Activated naive CD8-positive, alpha-beta T cell treated with anti-CD3 and anti-CD28 coated beads for 36 hours (primary cell): Measurements from ENCODE around the gene HS3ST3A1. TPM values are rescaled to one million over a fixed set of nuclear protein-coding genes. Genes with fewer than 3 reads are reported as not detected.
"Not testable (repeated sequence)": the region's sequence is repeated elsewhere in the genome, so short reads cannot be mapped to it uniquely, and the experiment has no call there.

Experiments
- DNase-seq: peaks from one replicate; pipeline ENCODE4 v3.0.0; 2021
- H3K27ac Mint-ChIP-seq: one replicate; pipeline ENCODE4 v1.8.0; 2022; ENCODE audit warnings: mild to moderate bottlenecking, moderate library complexity, mixed read lengths
- H3K27me3 Mint-ChIP-seq: one replicate; pipeline ENCODE4 v1.8.0; 2022; ENCODE audit warnings: mild to moderate bottlenecking, mixed read lengths
- H3K36me3 Mint-ChIP-seq: one replicate; pipeline ENCODE4 v1.8.0; 2021; ENCODE audit warnings: mild to moderate bottlenecking, mixed read lengths
- H3K4me1 Mint-ChIP-seq: one replicate; pipeline ENCODE4 v1.8.0; 2021; ENCODE audit warnings: mixed read lengths
- H3K4me3 Mint-ChIP-seq: one replicate; pipeline ENCODE4 v1.8.0; 2022; ENCODE audit warnings: mild to moderate bottlenecking, moderate library complexity, mixed read lengths
- H3K9me3 Mint-ChIP-seq: one replicate; pipeline ENCODE4 v1.8.0; 2022; ENCODE audit warnings: mixed read lengths
- total RNA-seq, 2 experiments: library from RNA; stranded (reverse); gene quantifications; one replicate each; pipeline ENCODE4 v1.2.3, GENCODE V29; 2021

The HS3ST3A1 gene
- total RNA-seq, 2 experiments from 2014 or later, result 0.12 to 0.16 TPM

- Mint-ChIP-seq H3K27me3 (peaks cover 24% of the 10 kb centered on the region), H3K4me1 (peaks cover 4% of the 10 kb centered on the region), H3K9me3 (no peaks in the 10 kb centered on the region), H3K4me3 (no peak overlapping the region), H3K36me3 (no peaks in the 10 kb centered on the region), H3K27ac (no peak overlapping the region)
- no peak for DNase-seq
Measured at GRCh38 chr17:13513039-13513405, 88.7 kb downstream of the HS3ST3A1 start.

GRCh38 chr17:13510062-13510461 is 91.7 kb downstream of the HS3ST3A1 start:
- no peak for DNase-seq
- H3K27me3 Mint-ChIP-seq, result peaks cover 24% of the 10 kb centered on the region
- H3K4me1 Mint-ChIP-seq, result peaks cover 4% of the 10 kb centered on the region
- no peaks in the 10 kb centered on the region for H3K9me3 Mint-ChIP-seq
- H3K27ac Mint-ChIP-seq, result no peak overlapping the region
- H3K4me3 Mint-ChIP-seq, result no peak overlapping the region
- H3K36me3 Mint-ChIP-seq, result no peaks in the 10 kb centered on the region

- Mint-ChIP-seq H3K27me3 (peaks cover 24% of the 10 kb centered on the region), H3K4me1 (peaks cover 4% of the 10 kb centered on the region), H3K9me3 (no peaks in the 10 kb centered on the region), H3K27ac (no peak overlapping the region), H3K36me3 (no peaks in the 10 kb centered on the region), H3K4me3 (no peak overlapping the region)
- DNase-seq, result no peak
Measured at GRCh38 chr17:13509527-13509926, 92.2 kb downstream of the HS3ST3A1 start.

GRCh38 chr17:13508896-13509295 is 92.8 kb downstream of the HS3ST3A1 start:
- Mint-ChIP-seq H3K4me1 (peaks cover 4% of the 10 kb centered on the region), H3K36me3 (no peaks in the 10 kb centered on the region), H3K9me3 (no peaks in the 10 kb centered on the region), H3K4me3 (no peak overlapping the region), H3K27ac (no peak overlapping the region), H3K27me3 (peaks cover 24% of the 10 kb centered on the region)
- DNase-seq, result no peak

- Mint-ChIP-seq H3K4me1 (no peaks in the 10 kb centered on the region), H3K36me3 (no peaks in the 10 kb centered on the region), H3K27ac (no peak overlapping the region), H3K27me3 (peaks cover 13% of the 10 kb centered on the region), H3K4me3 (no peak overlapping the region), H3K9me3 (no peaks in the 10 kb centered on the region)
- DNase-seq, result no peak
Measured at GRCh38 chr17:13503526-13503925, 98.2 kb downstream of the HS3ST3A1 start.

- no peak overlapping the region for H3K27ac Mint-ChIP-seq
- no peaks in the 10 kb centered on the region for H3K9me3 Mint-ChIP-seq
- H3K4me3 Mint-ChIP-seq, result no peak overlapping the region
- H3K36me3 Mint-ChIP-seq, result no peaks in the 10 kb centered on the region
- peaks cover 13% of the 10 kb centered on the region for H3K27me3 Mint-ChIP-seq
- DNase-seq, result no peak
- H3K4me1 Mint-ChIP-seq, result no peaks in the 10 kb centered on the region
Measured at GRCh38 chr17:13502263-13502662, 99.5 kb downstream of the HS3ST3A1 start.

GRCh38 chr17:13500947-13501346 is 100.8 kb downstream of the HS3ST3A1 start:
- DNase-seq, result no peak
- H3K9me3 Mint-ChIP-seq, result no peaks in the 10 kb centered on the region
- no peaks in the 10 kb centered on the region for H3K4me1 Mint-ChIP-seq
- H3K36me3 Mint-ChIP-seq, result no peaks in the 10 kb centered on the region
- H3K27ac Mint-ChIP-seq, result no peak overlapping the region
- peaks cover 13% of the 10 kb centered on the region for H3K27me3 Mint-ChIP-seq
- no peak overlapping the region for H3K4me3 Mint-ChIP-seq

GRCh38 chr17:13498184-13498583 is 103.5 kb downstream of the HS3ST3A1 start:
- no peaks in the 10 kb centered on the region for H3K36me3 Mint-ChIP-seq
- H3K27me3 Mint-ChIP-seq, result peaks cover 13% of the 10 kb centered on the region
- no peak overlapping the region for H3K27ac Mint-ChIP-seq
- DNase-seq, result no peak
- H3K9me3 Mint-ChIP-seq, result no peaks in the 10 kb centered on the region
- H3K4me1 Mint-ChIP-seq, result no peaks in the 10 kb centered on the region
- H3K4me3 Mint-ChIP-seq, result no peak overlapping the region

- H3K36me3 Mint-ChIP-seq, H3K4me3 Mint-ChIP-seq, H3K4me1 Mint-ChIP-seq, DNase-seq, H3K27ac Mint-ChIP-seq, H3K9me3 Mint-ChIP-seq: not testable (repeated sequence)
- peaks cover 20% of the 10 kb centered on the region for H3K27me3 Mint-ChIP-seq
Measured at GRCh38 chr17:13496553-13497056, 105.1 kb downstream of the HS3ST3A1 start.

- Mint-ChIP-seq H3K4me1 (no peaks in the 10 kb centered on the region), H3K36me3 (no peaks in the 10 kb centered on the region), H3K4me3 (no peak overlapping the region), H3K27me3 (peaks cover 14% of the 10 kb centered on the region), H3K27ac (no peak overlapping the region), H3K9me3 (no peaks in the 10 kb centered on the region)
- DNase-seq, result no peak
Measured at GRCh38 chr17:13495423-13495822, 106.3 kb downstream of the HS3ST3A1 start.

GRCh38 chr17:13492737-13493122 is 109.0 kb downstream of the HS3ST3A1 start:
- H3K9me3 Mint-ChIP-seq, result no peaks in the 10 kb centered on the region
- H3K36me3 Mint-ChIP-seq, result no peaks in the 10 kb centered on the region
- no peaks in the 10 kb centered on the region for H3K4me1 Mint-ChIP-seq
- no peak overlapping the region for H3K4me3 Mint-ChIP-seq
- DNase-seq, result no peak
- peaks cover 13% of the 10 kb centered on the region for H3K27me3 Mint-ChIP-seq
- H3K27ac Mint-ChIP-seq, result no peak overlapping the region

GRCh38 chr17:13491916-13492736 is 109.6 kb downstream of the HS3ST3A1 start:
- Mint-ChIP-seq H3K27ac (no peak overlapping the region), H3K27me3 (peaks cover 13% of the 10 kb centered on the region), H3K4me3 (no peak overlapping the region), H3K36me3 (no peaks in the 10 kb centered on the region), H3K9me3 (no peaks in the 10 kb centered on the region), H3K4me1 (no peaks in the 10 kb centered on the region)
- no peak for DNase-seq

- Mint-ChIP-seq H3K27me3 (peaks cover 16% of the 10 kb centered on the region), H3K4me1 (no peaks in the 10 kb centered on the region), H3K9me3 (no peaks in the 10 kb centered on the region), H3K4me3 (no peak overlapping the region), H3K36me3 (no peaks in the 10 kb centered on the region), H3K27ac (no peak overlapping the region)
- DNase-seq, result no peak
Measured at GRCh38 chr17:13491491-13491890, 110.2 kb downstream of the HS3ST3A1 start.

GRCh38 chr17:13490906-13491482 is 110.7 kb downstream of the HS3ST3A1 start:
- Mint-ChIP-seq H3K4me3 (no peak overlapping the region), H3K9me3 (no peaks in the 10 kb centered on the region), H3K27me3 (peaks cover 16% of the 10 kb centered on the region), H3K36me3 (no peaks in the 10 kb centered on the region), H3K4me1 (no peaks in the 10 kb centered on the region), H3K27ac (no peak overlapping the region)
- no peak for DNase-seq

GRCh38 chr17:13490427-13490826 is 111.3 kb downstream of the HS3ST3A1 start:
- Mint-ChIP-seq H3K27ac (no peak overlapping the region), H3K9me3 (no peaks in the 10 kb centered on the region), H3K4me3 (no peak overlapping the region), H3K27me3 (peaks cover 17% of the 10 kb centered on the region), H3K4me1 (no peaks in the 10 kb centered on the region), H3K36me3 (no peaks in the 10 kb centered on the region)
- DNase-seq, result no peak

GRCh38 chr17:13485327-13485726 is 116.4 kb downstream of the HS3ST3A1 start:
- H3K36me3 Mint-ChIP-seq, result no peaks in the 10 kb centered on the region
- no peak overlapping the region for H3K4me3 Mint-ChIP-seq
- peaks cover 13% of the 10 kb centered on the region for H3K9me3 Mint-ChIP-seq
- no peak for DNase-seq
- H3K27me3 Mint-ChIP-seq, result peaks cover 13% of the 10 kb centered on the region
- H3K4me1 Mint-ChIP-seq, result no peaks in the 10 kb centered on the region
- no peak overlapping the region for H3K27ac Mint-ChIP-seq
